ENCODE measurements around the gene SLC5A4. TPM values are rescaled to one million over a fixed set of nuclear protein-coding genes. Genes with fewer than 3 reads are reported as not detected.
"Not testable (repeated sequence)": the region's sequence is repeated elsewhere in the genome, so short reads cannot be mapped to it uniquely, and the experiment has no call there.

The SLC5A4 gene
- 1.0 TPM for polyA plus RNA-seq (ENCODE audit: insufficient read length)

DNA sequence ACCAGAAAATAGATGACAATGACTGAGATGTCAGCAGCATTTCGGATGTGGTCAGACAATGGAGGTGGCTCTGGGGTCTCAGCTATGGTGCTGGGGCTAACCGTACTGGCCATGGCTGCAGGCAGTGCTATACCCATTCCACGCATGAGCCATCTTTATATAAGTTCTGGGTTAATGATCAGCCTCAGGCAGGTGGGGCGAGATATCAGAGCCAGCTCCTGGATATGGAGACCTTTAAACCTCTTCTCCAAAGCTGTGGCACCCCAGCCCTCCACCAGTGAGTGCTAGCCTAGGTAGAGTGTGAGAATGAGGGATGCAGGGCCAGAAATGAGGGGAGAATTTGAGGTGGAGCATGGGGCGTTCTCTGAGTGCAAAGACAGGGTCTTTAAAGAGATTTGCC is at the start of gene SLC5A4:
Gene SLC5A4, minus strand, starts transcription at position 131 of the 400 bp plus-strand sequence. Its CDS starts 18 bp downstream, at position 113.
- DNase-seq, result no peak

DNA sequence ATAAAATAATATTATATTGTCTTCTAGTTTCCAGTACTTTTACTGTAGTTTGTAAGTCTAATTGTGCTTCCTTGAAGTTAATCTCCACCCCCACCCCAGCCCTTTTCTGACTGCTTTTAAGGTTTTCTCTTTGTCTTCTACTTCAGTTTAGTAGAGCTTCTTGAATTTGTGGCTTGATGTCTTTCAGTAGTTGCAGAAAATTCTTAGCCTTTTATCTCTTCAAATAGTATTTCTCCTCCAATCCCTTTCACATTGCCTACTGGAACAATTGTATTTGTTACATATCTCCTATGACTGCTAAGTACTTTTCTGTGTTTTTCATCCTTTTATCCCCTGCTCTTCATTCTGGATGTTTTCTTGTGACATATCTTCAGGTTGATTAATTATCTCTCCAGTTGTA is 38.8 kb upstream of the SLC5A4 start:
- DNase-seq, result not testable (repeated sequence)

DNA sequence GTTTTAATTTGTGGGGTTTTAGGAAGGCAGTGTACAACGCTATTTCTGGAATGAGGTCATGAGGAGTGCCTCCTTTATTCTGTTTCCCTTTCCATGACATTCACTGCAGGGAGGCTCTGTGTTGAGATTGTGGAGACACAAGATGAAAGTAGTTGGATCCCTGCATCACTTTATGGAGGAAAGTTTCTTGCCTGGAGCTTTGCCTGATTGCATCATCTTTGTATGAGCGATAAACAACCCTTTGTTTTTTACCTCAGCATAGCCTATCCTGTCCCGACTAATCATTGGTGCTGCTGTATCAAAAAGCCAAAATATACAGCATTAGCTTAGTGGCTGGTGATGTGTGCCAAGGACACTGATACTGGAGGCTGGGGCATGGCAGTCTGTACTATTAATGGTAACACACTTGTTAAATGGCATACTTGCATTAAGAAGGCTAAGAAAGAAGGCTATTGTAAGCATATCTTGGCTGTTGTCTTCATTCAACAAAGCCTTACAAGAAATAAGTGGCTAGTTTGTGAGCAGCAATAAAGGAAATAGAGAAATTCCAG is 31.2 kb upstream of the SLC5A4 start:
- no peak for DNase-seq

DNA sequence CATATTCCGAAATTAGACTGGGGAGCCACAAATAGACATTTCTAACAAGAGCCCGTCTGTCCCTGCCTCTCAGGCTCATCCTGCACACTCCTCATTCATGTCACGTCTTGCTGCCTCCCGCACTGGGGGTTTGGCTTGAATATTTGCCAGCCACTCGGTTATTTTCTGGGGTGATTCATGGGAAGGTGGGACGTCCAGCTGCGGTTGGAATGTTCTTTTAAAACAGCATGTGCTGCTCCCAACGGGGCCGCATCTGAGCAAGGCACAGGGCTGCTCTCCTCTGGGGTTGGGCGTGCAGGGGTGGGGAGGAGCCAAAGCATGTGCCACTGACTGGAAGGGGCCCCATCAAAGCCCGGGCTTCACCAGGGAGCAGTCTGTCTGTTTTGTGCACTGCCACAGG is 25.9 kb upstream of the SLC5A4 start:
- DNase-seq, result no peak

DNA sequence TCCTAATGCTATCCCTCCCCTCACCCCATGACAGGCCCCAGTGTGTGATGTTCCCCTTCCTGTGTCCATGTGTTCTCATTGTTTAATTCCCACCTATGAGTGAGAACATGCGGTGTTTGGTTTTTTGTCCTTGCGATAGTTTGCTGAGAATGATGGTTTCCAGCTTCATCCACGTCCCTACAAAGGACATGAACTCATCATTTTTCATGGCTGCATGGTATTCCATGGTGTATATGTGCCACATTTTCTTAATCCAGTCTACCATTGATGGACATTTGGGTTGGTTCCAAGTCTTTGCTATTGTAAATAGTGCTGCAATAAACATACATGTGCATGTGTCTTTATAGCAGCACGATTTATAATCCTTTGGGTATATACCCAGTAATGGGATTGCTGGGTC is 20.2 kb upstream of the SLC5A4 start:
- not testable (repeated sequence) for DNase-seq

DNA sequence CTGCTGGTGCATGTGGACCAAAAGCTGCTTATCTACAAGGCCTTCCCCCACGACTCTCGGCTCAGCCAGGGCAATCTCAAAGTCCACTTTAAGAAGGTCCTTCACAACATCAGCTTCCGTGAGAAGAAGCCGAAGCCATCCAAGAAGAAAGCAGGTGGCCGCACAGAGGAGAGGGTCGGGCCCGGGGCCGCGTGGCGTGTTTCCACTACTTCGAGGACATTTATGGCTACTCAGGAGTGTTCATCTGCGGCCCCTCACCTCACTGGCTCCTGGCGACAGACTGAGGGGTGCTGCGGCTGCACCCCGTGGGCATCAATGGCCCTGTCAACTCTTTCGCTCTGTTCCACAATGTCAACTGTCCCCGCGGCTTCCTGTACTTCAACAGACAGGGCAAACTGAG is 16.2 kb upstream of the SLC5A4 start:
- no peak for DNase-seq

DNA sequence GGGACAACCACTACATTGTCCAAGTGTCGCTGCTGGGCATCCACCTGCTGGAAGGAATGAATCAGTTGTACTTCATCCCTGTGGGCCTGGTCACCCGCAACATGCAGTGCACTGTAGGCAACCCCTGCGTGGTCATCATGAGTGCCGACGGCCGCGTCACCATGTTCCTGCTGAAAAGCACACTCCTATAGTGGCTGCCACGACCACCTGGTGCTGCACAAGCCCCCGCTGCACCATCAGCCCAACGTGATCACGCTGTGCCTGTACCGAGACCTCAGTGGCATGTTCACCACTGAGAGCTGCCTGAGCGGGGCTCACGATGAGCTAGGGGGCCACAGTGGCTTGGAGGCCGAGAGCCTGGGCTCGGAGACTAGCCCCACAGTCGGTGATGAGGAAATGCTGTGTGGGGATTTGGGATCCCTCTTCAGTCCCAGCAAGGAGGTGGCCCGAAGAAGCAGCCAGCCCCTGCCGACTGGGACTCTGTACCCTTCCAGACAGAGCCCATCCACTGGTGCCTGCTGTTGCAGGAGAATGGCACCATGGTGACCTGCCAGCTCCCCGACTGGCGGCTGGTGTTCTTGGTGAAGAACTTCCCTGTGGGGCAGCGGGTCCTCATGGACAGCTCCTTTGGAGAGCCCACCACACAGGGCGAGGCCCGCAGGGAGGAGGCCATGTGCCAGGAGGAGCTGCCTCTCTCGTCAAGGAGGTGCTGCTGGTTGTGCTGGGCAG is 15.7 kb upstream of the SLC5A4 start:
- no peak for DNase-seq

DNA sequence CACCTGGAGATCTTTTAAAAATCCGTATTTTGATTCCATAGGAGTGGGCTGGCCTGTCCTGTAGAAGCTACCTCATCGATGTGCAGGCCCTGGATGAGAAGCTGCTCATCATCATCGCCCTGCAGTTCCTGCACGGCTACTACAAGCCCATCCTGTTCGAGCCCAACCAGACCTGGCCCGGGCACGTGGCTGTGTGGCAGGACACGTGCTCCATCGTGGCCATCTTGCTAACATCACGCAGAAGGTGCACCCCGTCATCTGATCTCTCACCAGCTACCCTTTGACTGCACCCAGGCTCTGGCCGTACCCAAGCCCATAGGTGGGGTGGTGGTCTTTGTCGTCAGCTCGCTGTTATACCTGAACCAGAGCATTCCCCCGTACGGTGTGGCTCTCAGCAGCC is 14.2 kb upstream of the SLC5A4 start:
- no peak for DNase-seq

DNA sequence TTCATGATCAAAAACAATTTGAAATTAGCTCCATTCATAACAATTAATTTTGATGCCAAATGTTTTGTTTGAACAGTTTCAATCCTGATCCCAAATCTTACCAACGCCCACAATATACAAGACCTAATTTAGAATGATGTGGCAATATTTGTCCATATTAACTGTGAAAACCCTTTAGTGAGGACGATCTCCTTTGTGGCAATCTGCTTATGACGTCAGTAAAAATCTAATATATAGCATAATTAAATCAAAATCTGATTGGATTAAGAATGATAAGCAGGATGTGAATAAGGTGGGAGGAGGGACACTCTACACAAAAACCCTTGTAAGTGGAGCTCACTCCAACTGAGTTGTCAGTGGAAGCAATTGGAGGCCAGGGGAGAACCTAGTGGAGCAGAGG is 11.9 kb upstream of the SLC5A4 start:
- no peak for DNase-seq

DNA sequence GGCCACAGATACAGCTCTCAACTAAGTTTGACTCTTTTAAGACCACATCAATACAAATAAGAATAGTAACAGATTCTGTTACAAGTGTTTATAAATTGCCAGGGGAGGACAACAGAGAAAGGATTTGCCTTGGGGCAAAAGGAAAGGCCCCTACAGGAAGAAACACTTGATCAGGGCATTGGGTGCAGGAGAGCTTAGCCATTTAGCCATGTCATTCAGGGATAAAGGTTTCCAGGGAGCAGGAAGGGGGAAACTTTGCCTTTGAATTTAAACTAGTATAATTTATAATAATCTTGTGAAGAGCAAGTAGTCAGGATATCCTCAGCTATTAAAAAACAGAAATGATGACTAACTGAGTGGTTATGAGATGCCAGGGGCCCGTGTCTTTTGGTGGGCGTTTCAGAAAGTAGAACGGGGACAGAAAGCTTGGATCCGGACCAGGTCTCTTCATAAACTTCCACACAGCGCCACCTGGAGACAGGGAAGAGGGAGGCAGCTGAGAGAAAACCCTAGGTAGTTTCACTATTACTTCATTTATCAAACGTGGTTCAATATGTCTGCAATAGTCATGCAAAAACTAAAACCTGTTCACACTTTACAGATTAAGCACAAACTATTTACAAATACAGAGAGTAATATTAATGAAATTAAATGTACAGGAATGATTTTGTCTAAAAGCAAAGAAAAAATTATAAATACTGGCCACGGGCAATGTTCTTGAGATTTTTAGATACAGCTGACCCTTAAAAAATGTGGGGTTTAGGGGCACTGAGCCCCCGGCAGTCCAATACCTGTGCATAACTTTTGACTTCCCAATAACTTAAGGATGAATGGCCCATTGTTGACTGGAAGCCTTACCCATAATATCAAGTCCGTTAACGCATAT is 11.0 kb upstream of the SLC5A4 start:
- peak; percentile 77 for DNase-seq

DNA sequence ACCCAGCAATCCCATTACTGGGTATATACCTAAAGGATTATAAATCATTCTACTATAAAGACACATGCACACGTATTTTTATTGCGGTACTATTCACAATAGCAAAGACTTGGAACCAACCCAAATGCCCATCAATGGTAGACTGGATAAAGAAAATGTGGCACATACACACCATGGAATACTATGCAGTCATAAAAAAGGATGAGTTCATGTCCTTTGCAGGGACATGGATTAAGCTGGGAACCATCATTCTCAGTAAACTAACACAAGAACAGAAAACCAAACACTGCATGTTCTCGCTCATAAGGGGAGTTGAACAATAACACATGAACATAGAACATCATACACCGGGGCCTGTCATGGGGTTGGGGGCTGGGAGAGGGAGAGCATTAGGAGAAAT is 8.5 kb upstream of the SLC5A4 start:
- DNase-seq, result not testable (repeated sequence)

DNA sequence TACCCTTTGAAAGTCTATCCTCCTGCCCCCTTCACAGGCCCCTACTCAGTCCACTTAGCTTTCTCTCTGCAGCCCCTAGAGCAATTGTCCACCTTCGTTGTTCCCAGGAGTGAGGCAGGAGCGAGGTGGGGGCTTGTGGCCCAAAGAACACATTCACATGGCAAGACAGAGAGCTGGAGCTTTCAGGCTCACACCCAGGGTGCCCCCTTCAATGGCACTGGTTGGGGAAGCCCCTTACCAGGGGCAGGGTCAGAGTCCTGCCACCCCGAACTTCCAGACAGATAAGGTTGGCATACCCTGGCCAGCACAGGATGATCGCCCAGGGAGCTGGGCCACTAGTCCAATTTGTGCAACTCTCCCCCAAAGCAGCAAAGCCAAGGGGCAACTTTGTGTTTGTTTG is 6.2 kb upstream of the SLC5A4 start:
- no peak for DNase-seq

DNA sequence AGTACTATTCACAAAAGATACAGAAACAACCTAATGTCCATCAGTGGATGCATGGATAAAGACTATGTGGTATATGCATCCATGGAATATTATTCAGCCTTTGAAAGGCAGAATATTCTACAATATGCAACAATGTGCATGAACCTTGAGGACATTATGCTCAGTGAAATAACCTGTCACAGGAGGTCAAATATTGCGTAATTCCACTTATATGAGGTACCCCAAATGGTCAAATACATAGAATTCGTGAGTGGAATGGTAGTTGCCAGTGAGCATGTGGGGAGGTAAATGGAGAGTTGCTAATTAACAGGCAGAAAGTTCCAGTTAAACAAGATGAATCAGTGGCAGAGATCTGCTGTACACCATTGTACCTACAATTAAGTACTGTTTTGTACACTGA is 3.6 kb upstream of the SLC5A4 start:
- no peak for DNase-seq

DNA sequence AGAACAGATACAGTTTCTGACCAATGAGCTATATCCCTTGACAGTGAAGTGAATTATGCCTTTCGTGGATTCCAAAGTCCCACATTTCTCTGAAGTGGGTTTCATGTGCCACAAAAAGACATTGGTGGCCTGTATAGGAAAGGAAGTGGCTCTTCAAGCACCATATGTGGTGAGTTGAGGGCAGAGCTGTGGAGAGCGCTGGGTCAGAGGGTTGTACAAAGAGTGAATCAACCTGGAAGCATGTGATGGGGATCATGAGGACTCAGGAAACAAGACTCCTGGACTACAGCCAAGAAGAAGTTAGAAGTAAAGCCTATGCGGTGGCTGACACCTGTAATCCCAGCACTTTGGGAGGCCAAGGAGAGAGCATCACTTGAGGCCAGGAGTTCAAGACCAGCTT is 579 bp upstream of the SLC5A4 start:
- no peak for DNase-seq

DNA sequence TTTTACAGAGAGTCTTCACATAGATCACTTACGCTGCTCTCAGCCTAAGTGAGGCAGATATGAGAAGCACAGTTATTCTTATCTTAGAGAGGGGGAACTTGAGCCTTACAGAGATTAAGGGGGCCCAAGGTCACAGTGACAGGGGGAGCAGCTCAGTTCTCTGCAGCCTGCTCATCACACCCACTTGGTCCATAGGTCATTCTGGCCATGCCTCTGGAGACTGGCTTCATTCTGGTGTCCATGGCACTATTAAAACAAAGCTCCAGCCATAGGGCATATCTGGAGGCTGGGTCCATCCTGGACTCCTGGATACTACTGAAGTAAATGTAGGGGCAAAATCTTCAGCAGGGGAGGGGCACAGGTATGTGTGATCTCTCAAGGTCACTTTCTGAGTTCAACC is 5.9 kb downstream of the SLC5A4 start:
- no peak for DNase-seq

DNA sequence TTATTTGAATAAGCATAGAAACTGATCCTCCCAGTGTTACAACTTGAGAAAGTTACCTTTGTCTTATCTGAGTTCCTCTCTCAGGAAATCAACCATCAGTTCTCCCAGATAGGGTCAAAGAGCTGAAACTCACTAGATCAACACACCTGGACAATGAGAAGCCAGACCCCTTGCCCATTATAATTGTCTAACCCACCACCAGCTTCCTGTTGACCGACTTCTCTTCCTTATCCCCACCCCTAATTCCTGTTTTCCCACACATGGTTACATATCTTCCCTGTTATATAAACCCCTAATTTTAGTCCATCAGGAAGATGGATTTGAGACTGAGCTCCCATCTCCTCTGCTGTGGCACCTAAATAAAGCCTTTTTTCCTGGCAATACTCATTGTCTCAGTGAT is 6.9 kb downstream of the SLC5A4 start:
- no peak for DNase-seq

DNA sequence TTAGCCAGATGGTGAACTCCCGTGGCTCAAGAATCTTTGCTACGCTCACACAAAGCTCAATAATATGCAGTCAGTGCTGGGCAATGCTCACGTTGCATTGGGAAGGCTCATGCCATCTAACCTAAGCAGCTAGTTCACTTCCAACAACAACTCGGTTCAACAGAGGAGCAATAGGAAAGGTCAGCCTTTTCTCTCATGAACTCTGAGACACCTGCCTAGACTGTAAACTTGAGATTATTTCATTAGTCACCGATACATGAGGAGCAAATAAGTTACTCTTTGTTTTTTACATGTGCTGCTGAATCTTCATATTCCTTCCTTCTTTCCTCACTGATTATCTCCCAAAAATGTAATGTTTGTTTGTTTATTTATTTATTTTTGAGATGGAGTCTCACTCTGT is 9.0 kb downstream of the SLC5A4 start:
- DNase-seq, result no peak

DNA sequence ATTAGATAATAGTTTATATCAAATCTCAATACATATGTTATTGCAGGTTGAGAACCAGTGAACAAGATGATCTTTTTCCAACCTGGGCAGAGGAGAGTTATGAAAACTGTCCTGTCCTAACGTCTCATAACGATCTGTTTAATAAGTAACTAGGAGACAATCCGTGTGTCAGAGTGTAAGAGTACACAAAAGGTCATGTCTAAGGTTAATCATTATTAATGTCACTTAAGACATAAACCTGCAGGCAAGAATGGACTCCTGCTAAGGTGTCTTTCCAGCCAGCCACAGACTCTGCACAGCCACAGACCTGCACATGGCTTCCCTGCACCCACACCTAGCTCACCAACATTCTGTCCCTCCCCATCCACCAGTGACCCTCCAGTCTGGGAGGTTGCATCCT is 10.1 kb downstream of the SLC5A4 start:
- DNase-seq, result no peak

DNA sequence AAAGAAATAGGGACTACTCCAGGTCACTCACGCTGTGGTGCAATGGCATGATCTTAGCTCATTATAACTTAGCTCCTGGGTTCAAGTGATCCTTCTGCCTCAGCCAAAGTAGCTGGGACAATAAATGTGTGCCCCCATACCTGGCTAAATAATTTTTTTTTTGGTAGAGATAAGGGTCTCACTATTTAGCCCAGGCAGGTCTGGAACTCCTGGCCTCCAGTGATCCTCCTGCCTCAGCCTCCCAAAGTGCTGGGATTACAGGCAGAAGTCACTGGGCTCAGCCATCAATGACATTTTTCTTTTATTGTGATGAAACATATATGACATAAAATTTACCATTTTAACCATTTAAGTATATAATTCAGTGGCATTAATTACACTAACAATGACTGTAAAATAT is 10.6 kb downstream of the SLC5A4 start:
- no peak for DNase-seq

DNA sequence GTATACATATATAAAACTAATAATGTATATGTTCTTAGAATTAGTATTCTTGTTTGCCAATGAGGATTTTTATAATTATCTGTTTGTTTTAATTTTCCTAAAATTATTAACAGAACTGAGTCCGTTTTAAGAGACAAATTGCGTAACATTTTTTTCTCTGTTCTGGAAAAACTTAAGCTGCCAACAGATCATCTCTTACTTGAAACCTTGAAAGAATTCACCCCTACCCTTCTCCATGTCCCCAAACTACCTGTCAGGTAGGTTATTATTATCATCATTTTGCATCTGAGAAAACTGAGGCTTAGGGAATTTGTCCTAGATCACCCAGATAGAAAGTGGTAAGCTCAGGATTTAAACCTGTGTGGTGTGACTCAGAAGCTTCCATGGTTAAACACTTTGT is 14.7 kb downstream of the SLC5A4 start:
- no peak for DNase-seq

DNA sequence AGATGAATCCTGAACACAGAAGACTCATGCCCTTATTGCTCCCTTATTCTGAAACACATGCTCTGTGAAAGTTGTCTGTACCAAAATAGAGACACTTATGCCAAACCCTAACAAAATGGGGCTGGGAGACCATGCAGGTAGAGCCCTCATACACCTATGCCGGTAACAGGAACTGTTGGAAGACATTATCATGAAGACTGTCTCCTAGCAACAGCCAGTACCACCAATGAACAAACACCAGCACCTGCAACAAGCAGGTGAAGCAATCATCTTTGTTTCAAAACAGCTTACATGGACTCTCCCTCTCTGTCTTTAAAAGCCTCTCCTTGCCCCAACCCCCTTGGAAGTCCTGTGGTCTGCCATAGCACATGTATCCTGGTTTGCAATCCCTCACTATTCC is 17.2 kb downstream of the SLC5A4 start:
- no peak for DNase-seq

DNA sequence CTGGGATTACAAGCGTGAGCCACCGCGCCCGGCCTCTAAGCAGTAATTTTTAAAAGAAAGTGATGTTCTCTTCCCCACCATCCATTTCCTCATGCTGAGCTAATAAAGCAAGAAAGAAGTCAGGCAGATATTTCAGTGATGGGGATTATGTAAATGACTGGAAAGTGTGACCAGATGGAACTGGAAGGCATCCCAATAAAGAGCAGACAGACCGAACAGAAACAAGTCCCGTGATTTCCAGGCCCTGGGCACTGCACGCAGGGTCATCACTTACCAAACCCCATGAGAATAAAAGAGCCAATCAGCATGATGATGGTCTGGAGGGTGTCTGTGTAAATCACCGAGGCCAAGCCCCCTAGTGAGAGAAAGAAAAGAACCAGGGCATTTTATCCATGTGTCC is 18.2 kb downstream of the SLC5A4 start:
- no peak for DNase-seq

DNA sequence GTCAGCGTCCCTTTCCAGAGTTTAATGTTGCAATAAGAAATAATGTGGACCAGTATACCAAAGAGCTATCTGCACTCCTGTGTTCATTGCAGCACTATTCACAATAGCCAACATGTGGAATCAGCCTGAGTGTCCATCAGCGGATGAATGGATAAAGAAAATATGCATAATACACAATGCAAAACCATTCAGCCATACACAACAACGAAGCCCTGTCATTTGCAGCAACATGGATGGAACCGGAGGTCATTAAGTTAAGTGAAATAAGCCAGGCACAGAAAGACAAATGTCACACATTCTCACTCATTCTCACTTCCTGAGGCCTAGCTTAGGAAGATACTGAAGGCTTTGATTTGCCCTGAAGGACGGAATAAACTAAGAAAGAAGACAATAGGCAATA is 22.1 kb downstream of the SLC5A4 start:
- no peak for DNase-seq
